Activated CD4-positive, alpha-beta memory T cell treated with anti-CD3 and anti-CD28 coated beads, Interleukin-2, amount 10 ng/mL, durations not matched to agents 7 days and 5 days (primary cell): ENCODE results near the gene PATL2. TPM values are rescaled to one million over a fixed set of nuclear protein-coding genes. Genes with fewer than 3 reads are reported as not detected.
"Not testable (repeated sequence)": the region's sequence is repeated elsewhere in the genome, so short reads cannot be mapped to it uniquely, and the experiment has no call there.

Experiments used
- CTCF ChIA-PET: fragments of 350-600 bp; sonication (Branson Sonifier 250); formaldehyde crosslinking; loops from one replicate; lab custom pipeline; 2021; ENCODE audit warnings: antibody characterized with exemption, inconsistent platforms; lab: Charles Lee
- POLR2A ChIA-PET: fragments of 350-600 bp; sonication (Branson Sonifier 250); formaldehyde crosslinking; loops from one replicate; lab custom pipeline; 2021; ENCODE audit warnings: antibody characterized with exemption; lab: Charles Lee
- DNase-seq: peaks from one replicate; pipeline ENCODE4 v3.0.0-alpha.2; 2020
- H3K27ac Mint-ChIP-seq: one replicate; pipeline ENCODE4 v1.8.0; 2021; ENCODE audit warnings: mild to moderate bottlenecking, mixed read lengths
- H3K27me3 Mint-ChIP-seq: one replicate; pipeline ENCODE4 v1.8.0; 2021; ENCODE audit warnings: mixed read lengths
- H3K36me3 Mint-ChIP-seq: one replicate; pipeline ENCODE4 v1.8.0; 2021; ENCODE audit warnings: low read depth, mixed read lengths
- H3K4me1 Mint-ChIP-seq: one replicate; pipeline ENCODE4 v1.8.0; 2021; ENCODE audit warnings: mixed read lengths
- H3K4me3 Mint-ChIP-seq: one replicate; pipeline ENCODE4 v1.8.0; 2021; ENCODE audit warnings: mild to moderate bottlenecking, mixed read lengths
- H3K9me3 Mint-ChIP-seq: one replicate; pipeline ENCODE4 v1.8.0; 2021; ENCODE audit warnings: mixed read lengths
- total RNA-seq, 2 experiments: library from RNA; stranded (reverse); gene quantifications; one replicate each; pipeline ENCODE4 v1.2.3, GENCODE V29; 2021

PATL2 gene
- 10 to 100 TPM; 36.3 to 36.8 TPM for total RNA-seq

GRCh38 chr15:44711096-44711742, at the start of gene PATL2, which contains the start of gene B2M:
Gene PATL2 (minus strand): TSS chr15:44711323. CDS start chr15:44676490, 34,833 bp downstream.
Gene B2M (plus strand): TSS chr15:44711517. CDS start chr15:44711547, 30 bp downstream.
- DNase-seq, result peak; percentile 96
- Mint-ChIP-seq H3K27me3 (no peaks in the 10 kb centered on the region), H3K36me3 (peaks cover 77% of the 10 kb centered on the region), H3K9me3 (no peaks in the 10 kb centered on the region), H3K27ac (peak within 1 kb of the TSS; percentile 99), H3K4me3 (peak within 1 kb of the TSS; percentile 98), H3K4me1 (peaks cover 37% of the 10 kb centered on the region)
- CTCF ChIA-PET, result interaction anchor here (0.6 to 15.3 kb wide), 18 partner anchors 9 to 285 kb away, joined by 3 to 399 read pairs (median 5); partner anchors contain the start of genes SPG11 and TRIM69
- POLR2A ChIA-PET, result interaction anchor here (0.6 to 37.6 kb wide), 33 partner anchors 11 to 284 kb away, joined by 3 to 4153 read pairs (median 5); partner anchors contain the start of genes CTDSPL2, EIF3J, SPG11 and TRIM69

- Mint-ChIP-seq H3K4me1 (peaks cover 25% of the 10 kb centered on the region), H3K4me3 (no peak overlapping the region), H3K27me3 (no peaks in the 10 kb centered on the region), H3K27ac (no peak overlapping the region), H3K9me3 (peaks cover 22% of the 10 kb centered on the region), H3K36me3 (peaks cover 49% of the 10 kb centered on the region)
- ChIA-PET POLR2A (interaction anchor here (1.0 kb wide), 1 partner anchor 38 kb away, joined by 3 read pairs; no protein-coding TSS in a partner anchor), CTCF (interaction anchor here (1.1 to 1.4 kb wide), 2 partner anchors 17 to 37 kb away, joined by 3 read pairs; partner anchors contain the start of gene TRIM69)
- DNase-seq, result no peak
Observed at GRCh38 chr15:44753345-44753744, 42.2 kb upstream of the PATL2 start.

- H3K4me3 Mint-ChIP-seq, DNase-seq: not testable (repeated sequence)
- H3K9me3 Mint-ChIP-seq, result peaks cover 17% of the 10 kb centered on the region
Observed at GRCh38 chr15:44743454-44743853, 32.3 kb upstream of the PATL2 start.

GRCh38 chr15:44739222-44739847, 28.2 kb upstream of the PATL2 start:
- ChIA-PET POLR2A (interaction anchor here (0.7 to 37.6 kb wide), 7 partner anchors 17 to 160 kb away, joined by 3 to 4153 read pairs (median 3); partner anchors contain the start of genes B2M, PATL2 and SPG11), CTCF (interaction anchor here (0.6 to 15.9 kb wide), 15 partner anchors 11 to 439 kb away, joined by 3 to 399 read pairs (median 7); partner anchors contain the start of genes B2M, PATL2 and SPG11)
- H3K27me3 Mint-ChIP-seq, H3K9me3 Mint-ChIP-seq, H3K27ac Mint-ChIP-seq, H3K4me3 Mint-ChIP-seq, DNase-seq: not testable (repeated sequence)
- peaks cover 48% of the 10 kb centered on the region for H3K4me1 Mint-ChIP-seq
- H3K36me3 Mint-ChIP-seq, result peaks cover 17% of the 10 kb centered on the region

More at GRCh38 chr15:44743454-44743853, 32.3 kb upstream of the PATL2 start:
- POLR2A ChIA-PET, CTCF ChIA-PET, H3K27ac Mint-ChIP-seq, H3K27me3 Mint-ChIP-seq: not testable (repeated sequence)
- H3K4me1 Mint-ChIP-seq, result peaks cover 14% of the 10 kb centered on the region
- peaks cover 35% of the 10 kb centered on the region for H3K36me3 Mint-ChIP-seq

GRCh38 chr15:44738340-44738984, 27.3 kb upstream of the PATL2 start:
- H3K9me3 Mint-ChIP-seq, result peaks cover 3% of the 10 kb centered on the region
- POLR2A ChIA-PET, result interaction anchor here (0.7 to 37.6 kb wide), 10 partner anchors 18 to 159 kb away, joined by 3 to 4153 read pairs (median 4); partner anchors contain the start of genes B2M, PATL2 and SPG11
- peaks cover 21% of the 10 kb centered on the region for H3K36me3 Mint-ChIP-seq
- peak overlapping the region; percentile 78 for H3K27ac Mint-ChIP-seq
- CTCF ChIA-PET, result interaction anchor here (0.6 to 15.9 kb wide), 24 partner anchors 9 to 439 kb away, joined by 3 to 399 read pairs (median 6); partner anchors contain the start of genes B2M, PATL2 and SPG11
- H3K27me3 Mint-ChIP-seq, result no peaks in the 10 kb centered on the region
- H3K4me3 Mint-ChIP-seq, result peak overlapping the region; percentile 51
- peaks cover 55% of the 10 kb centered on the region for H3K4me1 Mint-ChIP-seq
- DNase-seq, result no peak

- Mint-ChIP-seq H3K27ac (peak within 1 kb of the TSS; percentile 95), H3K4me1 (peaks cover 71% of the 10 kb centered on the region), H3K36me3 (peaks cover 31% of the 10 kb centered on the region), H3K9me3 (no peaks in the 10 kb centered on the region), H3K4me3 (peak within 1 kb of the TSS; percentile 79), H3K27me3 (no peaks in the 10 kb centered on the region)
- no peak for DNase-seq
- ChIA-PET POLR2A (interaction anchor here (0.6 to 37.6 kb wide), 23 partner anchors 12 to 936 kb away, joined by 3 to 4153 read pairs (median 6); partner anchors contain the start of genes B2M, CTDSPL2, EIF3J and HYPK), CTCF (interaction anchor here (0.8 to 15.9 kb wide), 19 partner anchors 10 to 382 kb away, joined by 3 to 399 read pairs (median 4); partner anchors contain the start of genes B2M, PATL2 and SPG11)
Observed at GRCh38 chr15:44736181-44736765, 25.1 kb upstream of the PATL2 start, which contains the start of gene TRIM69. Gene TRIM69 (plus strand): TSS chr15:44736528. CDS start chr15:44736705, 177 bp downstream.

GRCh38 chr15:44735482-44736180, 24.5 kb upstream of the PATL2 start:
- Mint-ChIP-seq H3K27me3 (no peaks in the 10 kb centered on the region), H3K9me3 (no peaks in the 10 kb centered on the region), H3K27ac (peak overlapping the region; percentile 95), H3K36me3 (peaks cover 36% of the 10 kb centered on the region), H3K4me1 (peaks cover 74% of the 10 kb centered on the region), H3K4me3 (peak overlapping the region; percentile 79)
- DNase-seq, result peak; percentile 67
- CTCF ChIA-PET, result interaction anchor here (0.7 to 15.9 kb wide), 18 partner anchors 9 to 193 kb away, joined by 3 to 399 read pairs (median 4); partner anchors contain the start of genes B2M, PATL2 and SPG11
- POLR2A ChIA-PET, result interaction anchor here (0.6 to 37.6 kb wide), 20 partner anchors 12 to 935 kb away, joined by 3 to 4153 read pairs (median 6); partner anchors contain the start of genes B2M, CTDSPL2, EIF3J and HYPK

- H3K9me3 Mint-ChIP-seq, result no peaks in the 10 kb centered on the region
- no peak for DNase-seq
- peak overlapping the region; percentile 79 for H3K4me3 Mint-ChIP-seq
- H3K27ac Mint-ChIP-seq, result peak overlapping the region; percentile 95
- H3K27me3 Mint-ChIP-seq, result no peaks in the 10 kb centered on the region
- peaks cover 74% of the 10 kb centered on the region for H3K4me1 Mint-ChIP-seq
- H3K36me3 Mint-ChIP-seq, result peaks cover 36% of the 10 kb centered on the region
- POLR2A ChIA-PET, result interaction anchor here (0.6 to 37.6 kb wide), 12 partner anchors 18 to 197 kb away, joined by 3 to 4153 read pairs (median 9); partner anchors contain the start of genes B2M, EIF3J, PATL2 and SPG11
- CTCF ChIA-PET, result interaction anchor here (0.7 to 15.9 kb wide), 9 partner anchors 9 to 189 kb away, joined by 3 to 399 read pairs (median 39); partner anchors contain the start of genes B2M, PATL2 and SPG11
Observed at GRCh38 chr15:44734839-44735481, 23.8 kb upstream of the PATL2 start.

- H3K36me3 Mint-ChIP-seq, result peaks cover 57% of the 10 kb centered on the region
- no peaks in the 10 kb centered on the region for H3K27me3 Mint-ChIP-seq
- H3K4me1 Mint-ChIP-seq, result peaks cover 68% of the 10 kb centered on the region
- peak overlapping the region; percentile 100 for H3K27ac Mint-ChIP-seq
- peak; percentile 52 for DNase-seq
- H3K4me3 Mint-ChIP-seq, result peak overlapping the region; percentile 99
- POLR2A ChIA-PET, result interaction anchor here (0.6 to 37.6 kb wide), 19 partner anchors 0 to 442 kb away, joined by 3 to 4153 read pairs (median 5); partner anchors contain the start of genes B2M, CTDSPL2, EIF3J and GOLM2
- no peaks in the 10 kb centered on the region for H3K9me3 Mint-ChIP-seq
- CTCF ChIA-PET, result interaction anchor here (0.6 to 15.9 kb wide), 10 partner anchors 8 to 673 kb away, joined by 3 to 399 read pairs (median 4); partner anchors contain the start of genes B2M, PATL2 and SPG11
Observed at GRCh38 chr15:44729408-44730127, 18.4 kb upstream of the PATL2 start.
